HG03442 (cell line): ENCODE data around the gene CPNE5.
"Not testable (repeated sequence)": the region's sequence is repeated elsewhere in the genome, so short reads cannot be mapped to it uniquely, and the experiment has no call there.

ENCODE experiments used
- ATAC-seq: cut with Tn5 transposase; IDR thresholded peaks from one replicate; pipeline ENCODE4 v1.9.1; 2021; ENCODE audit warnings: mild to moderate bottlenecking, moderate library complexity; ENCODE audit not compliant: unreplicated experiment

CPNE5 gene

DNA sequence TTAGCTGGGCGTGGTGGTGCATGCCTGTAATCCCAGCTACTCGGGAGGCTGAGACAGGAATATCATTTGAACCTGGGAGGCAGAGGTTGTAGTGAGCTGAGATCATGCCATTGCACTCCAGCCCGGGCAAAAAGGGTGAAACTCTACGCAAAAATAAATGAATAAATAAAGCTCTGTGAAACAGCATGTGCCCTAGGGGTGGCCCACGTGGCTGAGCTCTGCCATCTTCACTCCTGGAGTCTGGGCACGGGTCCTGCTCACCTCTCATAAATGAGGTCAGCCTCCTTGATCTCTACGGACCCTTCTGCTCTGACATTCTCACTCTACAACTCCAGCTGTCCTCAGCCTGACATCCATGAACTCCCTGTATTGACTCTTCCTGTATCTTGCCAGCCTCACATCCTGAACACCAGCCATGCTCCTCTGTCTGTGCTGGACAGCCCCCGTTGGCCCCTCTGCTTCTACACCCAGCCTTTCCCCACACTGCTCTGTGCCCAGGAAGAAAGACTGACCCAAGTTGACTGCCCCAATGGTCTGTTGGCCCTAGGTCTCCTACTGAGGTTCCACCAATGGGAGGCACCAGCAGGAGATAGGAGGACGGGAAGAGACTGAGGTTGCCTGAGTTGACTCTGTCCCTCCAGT is 21.9 kb downstream of the CPNE5 start:
- ATAC-seq: no peak

DNA sequence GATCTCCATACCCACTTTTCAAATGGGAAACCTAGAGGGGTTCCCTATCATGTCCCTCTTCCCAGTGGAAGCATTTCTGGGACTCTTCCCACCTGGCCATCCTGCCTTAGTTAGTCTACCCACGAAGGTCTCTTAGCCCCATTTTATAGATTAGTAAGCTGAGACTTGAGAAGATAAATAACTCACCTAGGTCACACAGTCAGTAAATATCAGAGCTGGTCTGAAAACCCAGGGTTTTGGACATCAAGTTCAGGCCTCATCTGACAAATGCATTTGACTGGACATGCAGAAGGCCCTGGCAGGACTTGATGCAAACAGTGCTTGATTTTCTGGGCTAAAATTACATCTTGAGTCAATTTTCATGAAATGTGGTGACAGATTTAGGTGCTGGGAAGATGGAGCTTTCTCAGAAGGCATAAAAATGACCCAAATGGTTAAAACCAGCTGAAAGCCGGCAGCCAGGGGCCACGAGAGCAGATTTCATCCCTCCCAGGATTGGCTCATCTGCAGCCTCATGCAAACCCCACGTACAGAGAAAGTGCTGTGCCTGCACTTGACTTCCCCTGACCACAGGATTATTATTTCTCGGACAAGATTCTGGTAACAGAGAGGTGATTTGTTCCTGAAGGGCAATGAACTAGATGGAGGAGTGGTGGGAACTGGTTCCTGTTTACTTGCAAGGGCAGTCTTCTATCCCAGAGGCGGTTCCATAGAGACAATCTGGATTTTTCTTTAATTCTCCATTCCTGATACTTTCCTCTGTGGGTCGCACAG is 23.1 kb downstream of the CPNE5 start:
- ATAC-seq: no peak

DNA sequence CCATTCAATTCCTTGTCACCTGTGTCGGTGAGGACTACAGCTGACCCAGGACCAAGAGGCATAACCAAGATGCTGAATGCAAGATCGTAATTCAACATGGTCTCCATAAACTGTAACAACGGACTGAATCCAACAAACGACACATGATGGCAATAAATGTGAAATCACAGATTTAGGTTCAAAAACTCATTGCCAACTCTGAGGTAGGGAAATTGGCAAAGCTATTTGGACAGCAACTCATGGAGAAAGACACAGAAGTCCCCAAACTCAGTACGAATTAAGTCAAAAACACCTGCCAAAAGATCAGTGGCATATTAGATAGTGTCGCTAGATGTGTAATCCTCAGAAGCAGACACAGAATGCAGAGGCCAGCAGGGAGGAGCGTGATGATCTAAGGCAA is 25.0 kb downstream of the CPNE5 start:
- ATAC-seq: no peak

DNA sequence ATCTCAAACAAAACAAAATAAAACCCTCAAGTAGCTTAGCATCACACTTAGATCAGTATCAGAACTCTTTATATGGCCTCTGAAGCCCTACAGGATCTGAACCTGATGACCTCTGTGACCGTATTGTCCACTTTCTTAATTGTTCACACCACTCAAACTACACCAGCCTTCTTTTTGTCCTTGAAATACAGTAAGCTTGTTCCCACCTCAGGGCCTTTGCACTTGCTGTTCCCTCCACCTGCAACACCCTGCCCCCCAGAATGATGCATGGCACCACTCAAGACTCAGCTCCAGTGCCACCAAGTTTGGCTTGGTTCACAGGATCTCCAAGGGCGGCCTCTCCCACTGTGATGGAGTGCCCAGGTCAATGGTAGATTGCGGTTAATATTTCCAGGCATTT is 25.7 kb downstream of the CPNE5 start:
- ATAC-seq: no peak

DNA sequence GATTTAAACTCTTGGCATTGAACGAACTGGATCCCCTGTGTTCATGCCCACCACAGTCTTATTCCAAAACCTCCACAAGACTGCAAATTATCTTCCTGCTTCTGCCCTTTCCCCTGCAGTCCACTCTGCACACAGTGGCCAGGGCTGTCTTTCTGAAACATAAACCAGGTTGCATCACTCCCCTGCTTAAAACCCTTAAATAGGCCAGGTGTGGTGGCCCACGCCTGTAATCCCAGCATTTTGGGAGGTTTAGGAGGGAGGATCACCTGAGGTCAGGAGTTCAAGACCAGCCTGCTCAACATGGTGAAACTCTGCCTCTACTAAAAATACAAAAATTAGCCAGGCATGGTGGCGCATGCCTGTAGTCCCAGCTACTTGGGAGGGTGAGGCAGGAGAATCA is 26.2 kb downstream of the CPNE5 start:
- not testable (repeated sequence) for ATAC-seq

DNA sequence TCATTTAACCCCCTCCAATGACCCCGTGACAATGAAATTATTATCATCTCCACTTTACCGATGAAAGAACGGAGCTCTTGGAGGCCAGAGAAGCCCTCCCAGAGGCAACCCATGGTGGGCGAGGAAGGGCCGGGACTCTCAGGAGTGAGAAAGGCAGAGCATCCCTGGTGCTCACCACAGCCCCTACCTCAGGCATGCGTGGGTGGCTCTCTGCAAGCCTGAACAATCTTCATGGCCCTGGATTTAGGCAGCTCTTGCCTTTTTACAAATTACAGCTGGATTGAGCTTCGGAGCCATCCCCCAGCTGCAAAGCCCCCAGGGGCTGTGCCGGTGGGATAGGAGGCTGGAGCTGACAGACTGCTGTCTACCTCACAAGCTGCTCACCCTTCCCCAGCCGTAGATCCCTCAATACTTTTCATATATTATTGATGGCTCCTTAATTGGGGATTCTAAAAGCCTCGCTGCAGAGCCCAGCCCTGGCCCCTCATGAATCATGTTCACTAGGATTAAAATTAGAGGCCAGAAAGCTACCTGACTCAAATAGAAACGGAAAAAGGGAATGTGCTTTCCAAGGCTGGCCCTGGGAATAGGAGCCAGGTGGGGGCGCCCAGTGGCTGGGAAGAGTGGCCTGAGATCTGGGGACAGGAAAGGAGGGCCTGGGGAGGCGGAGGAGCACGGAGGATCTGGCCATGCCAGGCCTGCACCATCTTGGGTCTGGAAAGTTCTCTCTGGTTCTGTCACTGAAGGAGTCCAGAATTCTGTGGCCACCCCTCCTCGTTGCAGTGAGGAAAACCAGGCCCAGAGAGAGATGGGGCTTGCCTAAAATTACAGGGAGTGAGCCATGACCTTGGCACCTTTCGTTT is 29.1 kb downstream of the CPNE5 start:
- ATAC-seq: no peak

DNA sequence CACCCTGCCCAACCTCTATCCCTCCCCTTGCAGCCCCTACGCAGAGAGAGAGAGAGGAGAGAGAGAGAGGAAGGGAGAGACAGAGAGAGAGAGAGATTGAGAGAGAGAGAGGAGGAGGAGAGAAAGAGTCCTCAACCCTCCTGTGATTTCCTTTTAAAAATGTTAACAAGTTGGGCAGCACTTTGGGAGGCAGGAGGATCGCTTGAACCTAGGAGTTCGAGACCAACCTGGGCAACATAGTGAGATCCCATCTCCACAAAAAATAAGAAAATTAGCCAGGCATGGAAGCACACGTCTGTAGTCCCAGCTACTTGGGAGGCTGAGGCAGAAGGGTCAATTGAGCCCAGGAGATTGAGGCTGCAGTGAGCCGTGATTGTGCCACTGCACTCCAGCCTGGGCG is 30.1 kb downstream of the CPNE5 start:
- no peak for ATAC-seq

DNA sequence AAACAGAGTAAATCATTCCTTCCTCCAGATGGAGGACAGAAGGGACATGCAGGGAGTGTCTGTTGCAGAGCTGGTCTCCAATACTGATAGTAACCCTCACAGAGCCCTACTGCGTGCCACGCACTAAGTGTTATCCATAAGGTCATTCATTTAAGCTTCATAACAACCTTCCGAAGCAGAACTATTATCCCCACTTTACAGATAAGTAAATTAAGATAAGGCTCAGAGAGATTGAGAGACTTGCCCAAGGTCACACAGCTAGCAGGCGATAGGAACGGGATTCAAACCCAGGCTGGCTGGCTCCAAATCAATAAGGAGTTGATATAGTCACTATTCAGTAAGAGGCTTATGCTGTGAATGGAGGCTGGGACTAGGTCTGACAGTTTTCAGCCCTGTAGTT is 30.6 kb downstream of the CPNE5 start:
- no peak for ATAC-seq

DNA sequence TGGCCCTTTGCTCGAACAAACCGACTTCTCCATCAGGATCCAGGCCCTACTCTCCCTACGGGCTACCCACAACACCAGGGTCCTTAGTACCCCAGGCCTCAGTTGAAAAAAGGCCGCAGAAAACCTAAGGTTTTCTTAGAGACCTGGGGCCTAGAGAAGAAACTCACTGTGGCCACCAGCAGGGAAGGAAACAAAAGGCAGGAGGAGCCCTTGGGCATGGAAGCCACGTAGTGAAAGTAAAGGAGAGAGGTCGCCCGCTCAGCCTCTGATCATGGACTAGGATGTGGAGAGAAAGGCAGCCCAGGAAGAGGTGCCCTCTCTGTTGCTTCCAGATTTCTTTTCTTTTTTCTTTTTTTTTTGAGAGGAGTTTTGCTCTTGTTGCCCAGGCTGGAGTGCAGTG is 31.5 kb downstream of the CPNE5 start:
- ATAC-seq: no peak

DNA sequence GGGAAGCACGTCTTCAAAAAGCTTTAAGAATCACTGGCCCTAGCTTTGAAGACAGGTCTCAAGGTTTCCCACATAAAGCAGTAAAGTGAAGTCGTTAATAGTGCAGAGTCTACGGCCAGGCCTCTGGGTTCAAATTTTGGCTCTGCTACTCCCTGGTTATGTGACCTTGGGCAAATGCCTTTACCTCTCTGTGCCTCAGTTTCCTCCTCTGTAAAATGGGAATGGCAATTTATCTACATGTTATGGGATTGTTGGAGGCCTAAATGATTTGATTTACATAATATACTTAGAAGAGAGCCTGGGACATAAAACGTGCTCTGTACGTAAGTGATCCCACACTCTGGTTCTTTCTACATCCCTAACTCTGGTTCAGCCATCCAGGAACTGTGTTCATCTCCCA is 32.1 kb downstream of the CPNE5 start:
- ATAC-seq: no peak

DNA sequence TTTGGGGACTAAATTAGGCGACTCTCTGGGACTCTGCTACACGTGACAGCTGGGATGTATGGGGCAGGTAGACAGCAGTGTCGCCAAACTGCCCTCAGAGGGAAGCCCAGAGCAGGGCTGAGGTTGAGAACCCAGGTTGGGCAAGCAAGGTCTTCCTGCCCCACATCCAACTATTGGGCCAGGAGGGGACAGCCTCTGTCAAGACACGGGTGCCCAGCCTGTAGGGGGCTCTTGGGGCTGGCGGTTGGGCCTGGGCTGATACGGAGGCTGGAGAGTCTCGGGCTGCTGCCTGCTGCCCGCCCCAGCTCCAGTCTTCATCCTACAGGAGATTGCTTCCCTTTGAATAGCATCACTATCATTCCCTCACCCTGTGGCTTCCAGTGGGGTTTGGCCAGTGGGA is 33.3 kb downstream of the CPNE5 start:
- ATAC-seq: no peak

DNA sequence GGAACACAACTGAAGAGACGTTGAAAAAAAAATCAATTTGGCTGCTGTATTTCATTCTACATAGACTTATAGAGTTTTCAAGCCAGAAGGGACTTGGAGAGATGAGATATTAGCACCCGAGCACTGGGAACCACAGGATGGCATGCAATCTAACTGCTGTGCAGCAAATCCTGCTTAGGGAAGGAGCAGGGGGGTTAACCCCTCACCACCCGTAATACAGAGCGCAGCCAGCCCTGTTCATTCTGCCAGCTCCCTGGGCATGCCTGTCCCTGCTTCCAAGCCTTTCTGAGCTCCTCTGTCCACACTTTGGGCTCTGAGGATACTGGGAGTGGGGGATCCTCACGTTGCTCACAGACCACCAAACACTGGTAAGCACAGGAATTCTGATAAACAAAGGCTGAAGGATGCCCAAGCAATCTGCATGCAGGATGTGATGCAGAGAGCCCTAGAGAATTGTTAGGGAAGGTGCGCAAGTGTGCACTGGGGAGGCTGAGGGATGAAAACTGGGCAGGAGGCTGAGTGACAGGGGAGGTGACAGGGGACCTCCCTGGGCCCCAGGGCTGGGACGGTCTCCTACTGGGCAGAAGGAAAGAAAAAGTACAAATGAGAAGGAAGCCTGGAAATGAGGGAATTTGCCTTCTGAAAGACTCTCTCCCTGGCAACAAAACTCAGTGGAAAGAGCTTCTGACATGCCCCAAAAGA is 34.0 kb downstream of the CPNE5 start:
- ATAC-seq: no peak

DNA sequence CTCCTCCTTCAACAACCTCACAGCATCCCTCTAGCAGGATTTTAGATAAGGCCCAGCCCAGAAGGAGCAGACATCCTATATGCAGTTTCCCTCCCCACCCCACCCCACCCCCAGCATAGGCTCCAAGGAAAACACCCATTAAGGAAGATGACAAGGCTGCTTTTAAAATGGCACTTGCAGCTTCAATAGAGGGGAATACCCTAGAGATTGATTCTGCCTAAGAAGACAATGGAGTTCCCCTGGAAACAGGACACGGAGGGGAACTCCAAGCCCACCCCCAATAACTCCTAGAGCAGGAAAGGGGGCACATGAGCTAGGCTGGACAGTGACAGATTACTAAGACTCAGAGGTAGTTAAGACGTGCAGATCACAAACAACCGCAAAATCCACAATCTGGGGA is 34.7 kb downstream of the CPNE5 start:
- ATAC-seq: no peak

DNA sequence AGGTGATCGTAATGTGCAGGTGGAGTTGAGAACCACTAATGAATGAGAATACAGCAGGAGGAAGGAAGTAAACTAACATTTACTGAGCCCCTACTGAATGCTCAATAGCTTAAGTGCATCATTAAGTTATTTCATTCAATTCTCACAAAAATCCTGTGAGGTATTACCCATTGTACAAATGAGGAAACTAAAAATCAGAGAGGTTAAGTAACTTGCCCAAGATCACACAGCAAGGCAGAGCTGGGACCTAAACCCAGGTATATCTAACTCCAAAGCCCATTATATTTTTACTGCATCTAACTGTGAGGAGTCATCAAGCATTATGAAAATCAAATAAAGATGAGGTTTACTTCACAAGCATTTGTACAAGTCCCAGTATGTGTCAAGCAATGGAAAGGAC is 35.3 kb downstream of the CPNE5 start:
- ATAC-seq: no peak

DNA sequence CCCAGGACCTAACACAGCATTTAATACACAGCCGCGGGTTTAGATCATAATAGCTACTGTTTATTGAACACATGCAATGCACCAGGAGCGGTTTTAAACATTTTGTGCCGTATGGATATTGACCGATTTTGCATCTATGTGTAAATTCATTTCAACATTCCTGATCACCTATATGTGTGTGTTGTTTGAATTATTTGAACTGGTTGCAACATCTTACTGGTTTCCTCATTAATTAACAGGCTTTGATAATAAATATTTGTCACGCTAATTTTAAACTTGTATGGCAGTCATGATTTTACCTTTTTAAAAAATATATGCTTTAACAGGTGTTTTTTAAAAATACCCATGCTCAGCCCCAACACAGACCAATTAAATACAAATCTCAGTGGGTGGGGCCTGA is 35.8 kb downstream of the CPNE5 start:
- ATAC-seq: no peak

DNA sequence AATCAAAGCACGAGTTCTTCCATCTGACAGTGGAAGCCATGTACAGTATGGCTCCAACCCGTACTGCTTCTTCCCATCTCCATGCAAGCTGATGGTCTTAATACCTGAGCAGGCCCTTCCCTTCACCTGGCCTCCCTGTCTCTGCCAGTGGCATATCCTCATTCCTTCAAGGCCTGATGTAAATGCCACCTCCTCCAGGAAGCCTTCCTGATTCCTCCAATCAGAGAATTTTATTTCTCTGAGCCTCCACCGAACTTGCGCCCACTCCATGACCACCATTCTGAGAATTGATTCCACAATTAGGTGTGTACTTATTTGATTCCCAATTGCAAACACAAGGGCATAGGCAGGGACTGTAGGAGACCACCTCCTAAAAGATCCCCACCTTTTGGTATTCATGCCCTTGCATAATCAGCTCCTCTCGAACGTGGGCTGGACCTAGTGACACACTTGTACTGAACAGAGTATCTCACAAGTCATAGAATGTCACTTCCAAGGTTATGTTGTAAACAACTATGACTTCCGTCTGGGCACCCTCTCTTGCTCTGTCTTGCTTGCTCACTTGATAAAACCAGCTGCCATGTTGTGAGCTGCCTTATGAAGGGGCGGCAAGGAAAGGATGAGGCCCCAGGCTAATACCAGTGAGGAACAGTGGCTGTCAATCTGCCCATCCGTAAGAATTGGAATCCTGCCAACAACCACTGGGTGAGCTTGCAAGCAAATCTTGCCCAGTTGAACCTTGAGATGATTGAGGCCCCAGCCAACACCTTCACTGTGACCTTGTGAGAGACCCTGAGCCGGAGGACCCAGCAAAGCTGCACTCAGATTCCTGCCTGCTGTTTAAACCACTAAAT is 38.8 kb downstream of the CPNE5 start:
- no peak for ATAC-seq

DNA sequence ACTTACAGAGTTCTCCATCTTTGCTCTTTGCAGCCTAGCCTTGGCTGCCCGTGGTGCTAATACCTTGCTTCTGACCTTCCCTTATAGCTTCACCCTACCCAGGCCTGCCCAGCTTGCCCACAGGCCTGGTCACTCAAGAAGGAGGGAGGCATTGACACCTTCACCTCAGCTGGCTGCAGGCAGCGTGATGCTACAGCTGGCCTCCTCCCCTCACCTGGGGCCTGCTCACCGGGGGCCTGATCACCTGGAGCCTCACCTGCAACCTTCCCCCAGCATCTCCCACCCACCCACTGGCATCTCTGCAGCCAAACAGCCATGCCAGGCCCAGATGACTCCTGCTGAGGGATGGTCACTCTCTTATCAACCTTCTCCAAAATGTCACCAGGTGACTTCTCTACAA is 40.4 kb downstream of the CPNE5 start:
- ATAC-seq: no peak

DNA sequence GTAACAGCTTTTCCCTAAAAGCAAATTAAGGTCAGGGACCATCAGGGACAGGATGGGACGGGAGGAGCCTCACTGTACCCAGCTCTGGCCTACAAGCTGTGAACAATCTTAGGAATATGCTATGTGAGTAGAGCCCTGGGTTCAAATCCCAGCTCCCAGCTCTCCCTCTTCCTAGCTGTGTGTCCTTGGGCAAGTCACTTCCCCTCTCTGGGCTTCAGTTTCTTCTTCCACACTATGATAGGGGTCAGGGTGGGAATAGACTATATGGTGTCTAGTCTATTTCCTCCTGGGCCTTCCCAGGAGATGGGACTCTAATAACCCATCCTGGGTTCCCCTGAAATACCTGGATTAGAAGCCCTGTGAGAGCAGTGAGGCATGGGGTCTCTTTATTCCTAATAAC is 41.6 kb downstream of the CPNE5 start:
- ATAC-seq: no peak

DNA sequence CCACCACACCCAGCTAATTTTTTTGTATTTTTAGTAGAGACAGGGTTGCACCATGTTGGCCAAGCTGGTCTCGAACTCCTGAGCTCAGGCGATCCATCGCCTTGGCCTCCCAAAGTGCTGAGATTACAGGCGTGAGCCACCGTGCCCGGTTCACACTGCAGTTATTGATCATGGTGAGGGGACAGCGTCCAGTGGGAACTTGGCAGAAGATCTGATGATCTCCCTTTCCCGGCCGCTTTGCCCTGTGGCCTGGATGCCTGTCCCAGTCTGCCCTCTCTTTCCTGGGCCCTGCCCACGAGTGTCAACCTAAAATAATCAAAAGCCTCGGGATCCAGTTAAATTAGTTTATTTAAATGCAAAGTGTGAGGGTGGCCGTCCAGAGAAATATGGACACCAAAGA is 42.2 kb downstream of the CPNE5 start:
- no peak for ATAC-seq

DNA sequence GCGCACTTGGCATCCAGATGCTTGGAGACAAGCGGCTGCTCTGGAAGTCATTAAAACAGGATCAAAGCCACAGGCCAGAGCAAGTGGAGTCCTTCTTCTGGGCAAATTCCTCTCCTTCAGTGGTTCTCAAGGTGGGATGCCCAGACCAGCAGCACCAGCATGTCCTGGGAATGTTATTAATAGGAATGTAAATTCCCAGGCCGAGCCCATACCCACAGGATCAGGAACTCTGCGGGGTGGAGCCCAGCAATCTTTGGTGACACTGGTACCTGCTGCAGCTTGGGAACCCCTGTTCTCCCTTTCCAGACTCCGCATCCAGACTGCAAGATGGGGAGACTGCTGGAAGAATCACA is 44.6 kb downstream of the CPNE5 start:
- no peak for ATAC-seq
